HL-60/S4 treated with retinoic acid at 250 ng/mL for 4 days and 3 days (cell line): ENCODE results near the gene PCDHGB6.
"Not testable (repeated sequence)": the region's sequence is repeated elsewhere in the genome, so short reads cannot be mapped to it uniquely, and the experiment has no call there.

Source experiments
- in situ Hi-C: fragments of 300-500 bp; cut with MboI; formaldehyde crosslinking; loops from 2 replicates; pipeline ENCODE4 v1.7.0; 2022; ENCODE audit warnings: low sequenced_read_pairs

The PCDHGB6 gene

GRCh38 chr5:141417494-141418172 lies 9.8 kb downstream of the PCDHGB6 start, which contains the start of gene PCDHGB7:
Gene PCDHGB7 (plus strand): TSS chr5:141417677. CDS start chr5:141417860, 183 bp downstream.
- in situ Hi-C loops = not testable (repeated sequence)

- in situ Hi-C loops = no loop called here
These were observed 11.5 kb downstream of the PCDHGB6 start for GRCh38 chr5:141419074-141419880.

- in situ Hi-C loops = no loop called here
These were observed 13.2 kb downstream of the PCDHGB6 start, which contains the start of gene PCDHGA11 for GRCh38 chr5:141420855-141421488. Gene PCDHGA11 (plus strand): TSS chr5:141421051. CDS start chr5:141421228, 177 bp downstream.

DNA sequence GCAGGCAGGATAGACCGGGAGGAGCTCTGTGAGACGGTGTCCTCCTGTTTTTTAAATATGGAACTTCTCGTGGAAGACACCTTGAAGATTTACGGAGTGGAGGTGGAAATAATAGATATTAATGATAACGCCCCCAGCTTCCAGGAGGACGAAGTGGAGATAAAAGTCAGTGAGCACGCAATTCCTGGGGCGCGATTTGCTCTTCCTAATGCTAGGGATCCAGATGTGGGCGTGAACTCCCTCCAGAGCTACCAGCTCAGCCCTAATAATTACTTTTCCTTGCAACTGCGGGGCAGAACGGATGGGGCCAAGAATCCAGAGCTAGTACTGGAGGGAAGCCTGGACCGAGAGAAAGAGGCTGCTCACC lies 13.7 kb downstream of the PCDHGB6 start:
- in situ Hi-C loops = no loop called here

- in situ Hi-C loops = no loop called here
These were observed 15.0 kb downstream of the PCDHGB6 start for GRCh38 chr5:141422742-141423291.

DNA sequence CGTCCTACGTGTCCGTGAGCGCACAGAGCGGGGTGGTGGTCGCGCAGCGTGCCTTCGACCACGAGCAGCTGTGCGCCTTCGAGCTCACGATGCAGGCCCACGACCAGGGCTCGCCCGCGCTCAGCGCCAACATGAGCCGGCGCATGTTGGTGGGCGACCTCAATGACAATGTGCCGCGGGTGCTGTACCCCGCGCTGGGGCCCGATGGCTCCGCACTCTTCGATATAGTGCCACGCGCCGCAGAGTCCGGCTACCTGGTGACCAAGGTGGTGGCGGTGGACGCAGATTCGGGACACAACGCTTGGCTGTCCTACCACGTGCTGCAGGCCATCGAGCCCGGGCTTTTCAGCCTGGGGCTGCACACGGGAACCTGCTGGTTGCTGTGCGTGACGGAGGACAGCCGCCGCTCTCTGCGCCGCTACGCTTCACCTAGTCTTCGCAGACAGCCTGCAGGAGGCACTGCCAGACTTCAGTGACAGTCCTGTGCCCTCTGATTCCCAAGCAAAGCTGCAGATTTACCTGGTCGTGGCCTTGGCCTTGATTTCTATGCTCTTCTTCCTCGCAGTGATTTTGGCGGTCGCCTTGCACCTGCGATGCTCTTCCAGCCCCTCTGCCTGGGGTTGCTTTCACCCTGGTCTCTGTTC lies 20.1 kb downstream of the PCDHGB6 start:
- in situ Hi-C loops = no loop called here

GRCh38 chr5:141430332-141431113 lies 22.7 kb downstream of the PCDHGB6 start, which contains the start of gene PCDHGA12:
Gene PCDHGA12 (plus strand): TSS chr5:141430507. CDS start chr5:141430760, 253 bp downstream.
- in situ Hi-C loops = no loop called here

DNA sequence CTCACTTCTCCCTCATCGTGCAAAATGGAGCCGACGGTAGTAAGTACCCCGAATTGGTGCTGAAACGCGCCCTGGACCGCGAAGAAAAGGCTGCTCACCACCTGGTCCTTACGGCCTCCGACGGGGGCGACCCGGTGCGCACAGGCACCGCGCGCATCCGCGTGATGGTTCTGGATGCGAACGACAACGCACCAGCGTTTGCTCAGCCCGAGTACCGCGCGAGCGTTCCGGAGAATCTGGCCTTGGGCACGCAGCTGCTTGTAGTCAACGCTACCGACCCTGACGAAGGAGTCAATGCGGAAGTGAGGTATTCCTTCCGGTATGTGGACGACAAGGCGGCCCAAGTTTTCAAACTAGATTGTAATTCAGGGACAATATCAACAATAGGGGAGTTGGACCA lies 23.5 kb downstream of the PCDHGB6 start:
- in situ Hi-C loops = no loop called here

DNA sequence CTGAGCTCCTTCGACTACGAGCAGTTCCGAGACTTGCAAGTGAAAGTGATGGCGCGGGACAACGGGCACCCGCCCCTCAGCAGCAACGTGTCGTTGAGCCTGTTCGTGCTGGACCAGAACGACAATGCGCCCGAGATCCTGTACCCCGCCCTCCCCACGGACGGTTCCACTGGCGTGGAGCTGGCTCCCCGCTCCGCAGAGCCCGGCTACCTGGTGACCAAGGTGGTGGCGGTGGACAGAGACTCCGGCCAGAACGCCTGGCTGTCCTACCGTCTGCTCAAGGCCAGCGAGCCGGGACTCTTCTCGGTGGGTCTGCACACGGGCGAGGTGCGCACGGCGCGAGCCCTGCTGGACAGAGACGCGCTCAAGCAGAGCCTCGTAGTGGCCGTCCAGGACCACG lies 24.5 kb downstream of the PCDHGB6 start:
- in situ Hi-C loops = not testable (repeated sequence)

- in situ Hi-C loops = not testable (repeated sequence)
These were observed 24.9 kb downstream of the PCDHGB6 start for GRCh38 chr5:141432726-141433125.

DNA sequence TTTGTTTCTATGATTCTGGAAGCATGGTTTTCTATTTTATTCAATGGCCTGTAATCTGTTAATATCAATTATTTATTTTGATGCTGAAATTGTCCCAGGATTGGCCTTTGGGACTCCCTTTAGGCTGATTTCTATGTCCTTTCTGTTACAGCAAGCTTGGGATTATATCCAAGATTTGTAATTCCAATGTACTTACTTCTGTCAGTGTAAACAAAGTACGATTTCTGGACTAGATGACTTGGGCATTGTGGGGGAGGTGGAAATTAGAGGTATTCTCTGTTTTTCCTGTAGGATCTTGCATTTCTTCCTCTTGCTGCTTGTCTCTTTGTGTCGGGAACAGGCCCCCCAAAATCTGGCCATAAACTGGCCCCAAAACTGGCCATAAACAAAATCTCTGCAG lies 26.2 kb downstream of the PCDHGB6 start:
- in situ Hi-C loops = no loop called here

- in situ Hi-C loops = no loop called here
These were observed 29.4 kb downstream of the PCDHGB6 start for GRCh38 chr5:141437221-141437620.

- in situ Hi-C loops = no loop called here
These were observed 31.8 kb downstream of the PCDHGB6 start for GRCh38 chr5:141439411-141440141.

- in situ Hi-C loops = no loop called here
These were observed 32.5 kb downstream of the PCDHGB6 start for GRCh38 chr5:141440341-141440740.

GRCh38 chr5:141441571-141442170 lies 33.9 kb downstream of the PCDHGB6 start:
- in situ Hi-C loops = no loop called here
